Loucy (cell line): ENCODE data around the gene TRAF3IP1.

Source experiments
- H2AFZ ChIP-seq: fragments of 200-600 bp; sonication (generic); 2 replicates; pipeline ENCODE4 v1.6.0; 2016; ENCODE audit warnings: antibody characterized with exemption, mild to moderate bottlenecking, low read length, moderate library complexity
- H3F3A ChIP-seq: fragments of 200-600 bp; 2 replicates; pipeline ENCODE4 v1.6.0; 2016; ENCODE audit warnings: antibody characterized with exemption, low read depth, mild to moderate bottlenecking
- H3K27me3 ChIP-seq: fragments of 200-600 bp; sonication (generic); 2 replicates; pipeline ENCODE4 v1.6.1; 2014; ENCODE audit warnings: low read length, mild to moderate bottlenecking; ENCODE audit not compliant: insufficient read depth, poor library complexity, severe bottlenecking
- H3K36me3 ChIP-seq: fragments of 200-600 bp; sonication (generic); 2 replicates; pipeline ENCODE4 v1.6.1; 2016; ENCODE audit warnings: low read length; ENCODE audit not compliant: insufficient read depth
- H3K4me1 ChIP-seq: fragments of 200-600 bp; sonication (generic); 2 replicates; pipeline ENCODE4 v1.5.1; 2014; ENCODE audit warnings: low read length, mild to moderate bottlenecking; ENCODE audit not compliant: insufficient read depth, poor library complexity, severe bottlenecking
- H3K4me2 ChIP-seq: fragments of 200-600 bp; sonication (generic); 2 replicates; pipeline ENCODE4 v1.6.0; 2014; ENCODE audit warnings: antibody characterized with exemption, low read length, low read depth, mild to moderate bottlenecking; ENCODE audit not compliant: poor library complexity, severe bottlenecking
- H3K4me3 ChIP-seq: fragments of 200-600 bp; sonication (generic); 2 replicates; pipeline ENCODE4 v1.5.1; 2014; ENCODE audit warnings: low read length, mild to moderate bottlenecking, mixed read lengths; ENCODE audit not compliant: poor library complexity, severe bottlenecking
- H3K79me2 ChIP-seq: fragments of 200-600 bp; sonication (generic); 2 replicates; pipeline ENCODE4 v1.6.1; 2014; ENCODE audit warnings: low read length; ENCODE audit not compliant: insufficient read depth
- H3K9ac ChIP-seq: fragments of 200-600 bp; sonication (generic); 2 replicates; pipeline ENCODE4 v1.6.0; 2014; ENCODE audit warnings: mild to moderate bottlenecking, low read depth, low read length, moderate library complexity; ENCODE audit not compliant: poor library complexity, severe bottlenecking
- H3K9me2 ChIP-seq: fragments of 200-600 bp; sonication (generic); replicated peaks from 2 replicates; pipeline ENCODE4 v1.6.1; 2016; ENCODE audit warnings: low read depth, low read length, mixed read lengths
- H3K9me3 ChIP-seq: fragments of 200-600 bp; sonication (generic); 2 replicates; pipeline ENCODE4 v1.6.1; 2014; ENCODE audit warnings: mild to moderate bottlenecking, antibody characterized with exemption, low read length, low read depth; ENCODE audit not compliant: insufficient read depth
- H4K20me1 ChIP-seq: fragments of 200-600 bp; sonication (generic); 2 replicates; pipeline ENCODE4 v1.6.0; 2014; ENCODE audit warnings: antibody characterized with exemption, low read length, mild to moderate bottlenecking; ENCODE audit not compliant: insufficient read depth, poor library complexity, severe bottlenecking
- EZH2phosphoT487 ChIP-seq: fragments of 200-600 bp; IDR thresholded peaks from 2 replicates; pipeline ENCODE4 v1.6.1; 2018; ENCODE audit warnings: antibody characterized with exemption, mild to moderate bottlenecking, moderate library complexity, borderline replicate concordance
- TF ChIP-seq, protein P1 (sequence below): fragments of 200-600 bp; sonication (generic); conservative IDR thresholded peaks from 2 replicates; pipeline ENCODE4 v1.5.1; 2014; ENCODE audit warnings: mild to moderate bottlenecking, antibody characterized with exemption, low read length

Gene TRAF3IP1

DNA sequence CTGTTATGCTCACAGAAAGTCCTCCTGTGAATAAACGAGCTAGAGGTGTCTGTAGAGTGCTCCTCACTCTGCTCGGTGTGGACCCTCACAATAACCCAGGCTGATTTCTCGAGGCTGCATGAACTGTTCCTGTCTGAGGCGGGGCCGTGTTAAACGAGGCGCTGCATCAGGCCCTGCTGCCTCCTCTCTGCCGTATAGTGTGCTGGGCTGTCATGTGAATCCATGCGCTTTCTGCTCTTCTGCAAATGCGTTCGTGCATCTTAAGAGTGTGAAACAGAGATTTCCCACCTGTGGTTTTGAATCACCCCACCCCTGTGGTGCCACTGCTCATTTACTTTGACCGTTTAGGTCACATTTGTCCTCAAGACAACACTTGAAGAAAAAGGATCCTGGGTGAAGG lies 26.2 kb downstream of the TRAF3IP1 start:
- Histone ChIP-seq H3K36me3 (peaks cover 10% of the 10 kb centered on the region; the same call in 1 of the 2 replicates), H3K9ac (no peak overlapping the region), H3K4me2 (no peak overlapping the region), H2AFZ (no peak overlapping the region), H3K9me3 (no peaks in the 10 kb centered on the region), H3K4me1 (no peaks in the 10 kb centered on the region), H3K4me3 (no peak overlapping the region), H4K20me1 (no peaks in the 10 kb centered on the region), H3K27me3 (no peaks in the 10 kb centered on the region), H3K9me2 (no peaks in the 10 kb centered on the region), H3K79me2 (no peaks in the 10 kb centered on the region), H3F3A (no peaks in the 10 kb centered on the region)
- TF ChIP-seq, protein P1, sequence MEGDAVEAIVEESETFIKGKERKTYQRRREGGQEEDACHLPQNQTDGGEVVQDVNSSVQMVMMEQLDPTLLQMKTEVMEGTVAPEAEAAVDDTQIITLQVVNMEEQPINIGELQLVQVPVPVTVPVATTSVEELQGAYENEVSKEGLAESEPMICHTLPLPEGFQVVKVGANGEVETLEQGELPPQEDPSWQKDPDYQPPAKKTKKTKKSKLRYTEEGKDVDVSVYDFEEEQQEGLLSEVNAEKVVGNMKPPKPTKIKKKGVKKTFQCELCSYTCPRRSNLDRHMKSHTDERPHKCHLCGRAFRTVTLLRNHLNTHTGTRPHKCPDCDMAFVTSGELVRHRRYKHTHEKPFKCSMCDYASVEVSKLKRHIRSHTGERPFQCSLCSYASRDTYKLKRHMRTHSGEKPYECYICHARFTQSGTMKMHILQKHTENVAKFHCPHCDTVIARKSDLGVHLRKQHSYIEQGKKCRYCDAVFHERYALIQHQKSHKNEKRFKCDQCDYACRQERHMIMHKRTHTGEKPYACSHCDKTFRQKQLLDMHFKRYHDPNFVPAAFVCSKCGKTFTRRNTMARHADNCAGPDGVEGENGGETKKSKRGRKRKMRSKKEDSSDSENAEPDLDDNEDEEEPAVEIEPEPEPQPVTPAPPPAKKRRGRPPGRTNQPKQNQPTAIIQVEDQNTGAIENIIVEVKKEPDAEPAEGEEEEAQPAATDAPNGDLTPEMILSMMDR = no peak
- TF ChIP-seq EZH2phosphoT487 = no peak

DNA sequence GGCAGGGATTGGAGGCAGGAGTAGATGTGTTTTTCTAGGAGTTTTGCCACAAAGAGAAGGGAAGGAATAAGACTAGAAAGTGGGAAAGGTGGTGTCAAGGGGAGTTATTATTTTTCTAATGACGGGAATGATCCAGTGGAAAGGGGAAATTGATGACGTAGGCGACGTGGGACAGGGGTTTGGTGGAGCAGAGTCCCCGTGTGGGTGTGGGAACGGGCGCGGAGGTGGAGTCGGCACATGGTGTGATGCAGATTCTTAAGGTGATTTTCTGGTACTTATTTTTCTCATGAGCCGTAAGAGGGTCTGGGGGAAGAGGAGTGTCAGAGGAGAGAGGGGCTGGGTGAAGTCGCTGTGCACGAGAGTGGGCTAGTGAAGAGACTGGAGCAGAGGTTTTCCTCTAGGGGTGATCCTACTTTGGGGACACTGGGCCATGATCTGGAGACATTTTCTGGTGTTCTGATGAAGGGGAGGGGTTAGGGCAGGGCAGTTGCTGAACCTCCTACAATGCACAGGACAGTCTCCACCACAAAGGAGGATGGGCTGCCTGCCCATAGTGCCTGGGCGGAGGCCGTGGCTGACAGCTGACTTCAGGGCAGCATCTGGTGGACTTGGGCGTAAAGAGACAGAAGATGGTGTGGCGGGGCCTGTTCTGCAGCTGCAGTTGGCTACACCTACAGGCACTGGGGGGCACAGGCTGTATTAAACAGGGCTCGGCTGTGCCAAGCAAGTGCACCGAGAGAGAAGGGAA lies 30.0 kb downstream of the TRAF3IP1 start:
- Histone ChIP-seq H2AFZ (no peak overlapping the region), H3F3A (no peaks in the 10 kb centered on the region), H3K4me3 (no peak overlapping the region), H3K4me1 (no peaks in the 10 kb centered on the region), H3K9me2 (no peaks in the 10 kb centered on the region), H3K9ac (no peak overlapping the region), H3K27me3 (no peaks in the 10 kb centered on the region), H4K20me1 (no peaks in the 10 kb centered on the region), H3K9me3 (no peaks in the 10 kb centered on the region), H3K4me2 (no peak overlapping the region), H3K36me3 (peaks cover 10% of the 10 kb centered on the region; the same call in 1 of the 2 replicates), H3K79me2 (no peaks in the 10 kb centered on the region)
- no peak for TF ChIP-seq EZH2phosphoT487
- TF ChIP-seq, protein P1 = no peak

DNA sequence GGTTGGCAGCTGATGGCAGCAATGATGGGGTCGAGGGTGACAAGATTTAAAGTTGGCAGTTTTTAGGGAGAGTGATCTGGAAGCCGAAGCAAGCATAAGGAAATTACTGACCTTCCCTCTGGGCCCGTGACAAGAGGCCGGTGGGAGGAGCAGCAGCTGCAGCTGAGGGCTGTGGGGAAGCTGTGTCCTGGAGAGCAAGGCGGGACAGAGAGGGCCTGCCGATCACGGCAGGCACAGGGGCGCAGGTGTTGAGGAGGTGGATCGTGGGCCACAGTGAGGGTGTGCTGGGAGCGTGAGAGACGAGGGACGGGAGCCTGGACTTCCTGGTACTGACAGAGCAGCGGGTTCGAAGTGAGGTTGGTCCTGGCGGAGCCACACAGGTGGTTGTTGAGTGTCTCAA lies 31.0 kb downstream of the TRAF3IP1 start:
- Histone ChIP-seq H3K4me1 (no peaks in the 10 kb centered on the region), H3K79me2 (no peaks in the 10 kb centered on the region), H3K9ac (no peak overlapping the region), H3K4me2 (no peak overlapping the region), H3K36me3 (peaks cover 14% of the 10 kb centered on the region; the same call in 1 of the 2 replicates), H4K20me1 (no peaks in the 10 kb centered on the region), H3K9me2 (no peaks in the 10 kb centered on the region), H2AFZ (no peak overlapping the region), H3K9me3 (no peaks in the 10 kb centered on the region), H3K27me3 (no peaks in the 10 kb centered on the region), H3F3A (no peaks in the 10 kb centered on the region), H3K4me3 (no peak overlapping the region)
- TF ChIP-seq, protein P1 = no peak
